ENCODE results near the gene FGF3. TPM values are rescaled to one million over a fixed set of nuclear protein-coding genes. Genes with fewer than 3 reads are reported as not detected.

FGF3 gene
- total and polyA plus RNA-seq, 4 donors: not detected

DNA sequence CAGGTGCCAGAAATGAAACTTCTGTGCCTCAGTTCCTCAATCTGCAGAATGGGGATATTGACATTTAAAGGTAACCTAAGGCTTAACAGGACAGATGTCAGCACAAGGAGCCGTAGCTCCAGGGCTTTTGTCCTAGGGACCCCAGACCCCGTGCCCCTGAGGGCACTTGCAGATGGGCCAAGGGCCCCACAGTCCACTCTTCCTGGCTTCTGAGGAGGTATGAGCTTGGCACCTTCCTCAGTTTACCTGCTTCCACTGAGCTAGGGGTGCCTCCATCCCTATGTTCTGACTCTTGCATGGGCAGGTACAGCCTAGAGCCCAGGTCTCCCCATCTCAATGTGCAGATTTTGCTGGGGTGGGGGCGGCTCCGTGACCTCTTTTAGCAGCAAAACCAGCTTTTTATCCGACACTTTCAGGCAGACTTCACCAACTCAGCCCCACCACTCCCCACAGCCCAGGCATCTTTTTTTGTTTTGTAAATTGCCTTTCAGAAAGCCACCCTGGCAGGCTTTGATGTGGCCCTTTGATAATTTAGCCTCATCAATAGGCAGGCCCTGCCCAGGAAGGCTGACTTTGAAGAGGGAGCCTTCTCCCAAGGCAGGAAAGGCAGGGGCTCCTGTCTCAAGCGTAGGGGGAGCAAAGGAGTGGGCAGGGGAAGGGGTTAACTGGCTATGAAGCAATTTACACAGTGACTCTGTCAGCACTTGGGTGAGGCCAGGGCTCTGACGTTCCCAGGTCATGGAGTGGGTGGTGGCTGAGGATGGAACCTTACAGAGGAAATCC, 23.7 kb upstream of the FGF3 start:
- Histone ChIP-seq H3K4me1 (ENCODE audit: control insufficient read depth in 5 of 5, insufficient read depth in 5 of 5, low read length in 5 of 5) (no peaks in the 10 kb centered on the region), H3K9ac (ENCODE audit: insufficient read depth in 1 of 2, low read length in 2 of 2) (no peak overlapping the region), H3K4me3 (no peak overlapping the region), H3K9me3 (ENCODE audit: control insufficient read depth in 4 of 4, insufficient read depth in 3 of 4, low read length in 3 of 4) (peaks cover 0 to 10% (median 0%) of the 10 kb centered on the region in 4 donors), H3K36me3 (ENCODE audit: control insufficient read depth in 4 of 4, insufficient read depth in 4 of 4, low read length in 4 of 4) (no peaks in the 10 kb centered on the region), H3K27ac (ENCODE audit: low read depth in 1 of 2, low read length in 1 of 2) (no peak overlapping the region), H3K27me3 (ENCODE audit: control insufficient read depth in 3 of 3, insufficient read depth in 3 of 3, low read length in 2 of 3) (peaks cover 3 to 10% (median 10%) of the 10 kb centered on the region in 3 donors)
- ATAC-seq (ENCODE audit: insufficient read depth, low FRiP score): no peak
- WGBS, 2 donors: 56 to 57% methylated on average over 7 of the region's 7 CpGs
- DNase-seq: no peak
- TF ChIP-seq, protein P1, sequence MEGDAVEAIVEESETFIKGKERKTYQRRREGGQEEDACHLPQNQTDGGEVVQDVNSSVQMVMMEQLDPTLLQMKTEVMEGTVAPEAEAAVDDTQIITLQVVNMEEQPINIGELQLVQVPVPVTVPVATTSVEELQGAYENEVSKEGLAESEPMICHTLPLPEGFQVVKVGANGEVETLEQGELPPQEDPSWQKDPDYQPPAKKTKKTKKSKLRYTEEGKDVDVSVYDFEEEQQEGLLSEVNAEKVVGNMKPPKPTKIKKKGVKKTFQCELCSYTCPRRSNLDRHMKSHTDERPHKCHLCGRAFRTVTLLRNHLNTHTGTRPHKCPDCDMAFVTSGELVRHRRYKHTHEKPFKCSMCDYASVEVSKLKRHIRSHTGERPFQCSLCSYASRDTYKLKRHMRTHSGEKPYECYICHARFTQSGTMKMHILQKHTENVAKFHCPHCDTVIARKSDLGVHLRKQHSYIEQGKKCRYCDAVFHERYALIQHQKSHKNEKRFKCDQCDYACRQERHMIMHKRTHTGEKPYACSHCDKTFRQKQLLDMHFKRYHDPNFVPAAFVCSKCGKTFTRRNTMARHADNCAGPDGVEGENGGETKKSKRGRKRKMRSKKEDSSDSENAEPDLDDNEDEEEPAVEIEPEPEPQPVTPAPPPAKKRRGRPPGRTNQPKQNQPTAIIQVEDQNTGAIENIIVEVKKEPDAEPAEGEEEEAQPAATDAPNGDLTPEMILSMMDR (IDR thresholded peaks at IDR 0.05; ENCODE audit: control extremely low read depth, extremely low read depth): no peak

- H3K9ac ChIP-seq (ENCODE audit: insufficient read depth in 1 of 2, low read length in 2 of 2): no peak overlapping the region
- no peaks in the 10 kb centered on the region for H3K36me3 ChIP-seq (ENCODE audit: control insufficient read depth in 4 of 4, insufficient read depth in 4 of 4, low read length in 4 of 4)
- H3K9me3 ChIP-seq (ENCODE audit: control insufficient read depth in 4 of 4, insufficient read depth in 3 of 4, low read length in 3 of 4): peaks cover 0 to 10% (median 0%) of the 10 kb centered on the region in 4 donors
- H3K4me1 ChIP-seq (ENCODE audit: control insufficient read depth in 5 of 5, insufficient read depth in 5 of 5, low read length in 5 of 5): no peaks in the 10 kb centered on the region
- WGBS, 2 donors: 64 to 66% methylated on average over 13 of the region's 13 CpGs
- no peak for ATAC-seq (ENCODE audit: insufficient read depth, low FRiP score)
- H3K27ac ChIP-seq (ENCODE audit: low read depth in 1 of 2, low read length in 1 of 2): no peak overlapping the region
- no peak for DNase-seq
- TF ChIP-seq, protein P1 (IDR thresholded peaks at IDR 0.05; ENCODE audit: control extremely low read depth, extremely low read depth): no peak
- H3K27me3 ChIP-seq (ENCODE audit: control insufficient read depth in 3 of 3, insufficient read depth in 3 of 3, low read length in 2 of 3): peaks cover 3 to 10% (median 10%) of the 10 kb centered on the region in 3 donors
- no peak overlapping the region for H3K4me3 ChIP-seq
Measured at GRCh38 chr11:69841859-69842698, 22.9 kb upstream of the FGF3 start.

- Histone ChIP-seq H3K27me3 (ENCODE audit: control insufficient read depth in 3 of 3, insufficient read depth in 3 of 3, low read length in 2 of 3) (peaks cover 3 to 10% (median 10%) of the 10 kb centered on the region in 3 donors), H3K4me1 (ENCODE audit: control insufficient read depth in 5 of 5, insufficient read depth in 5 of 5, low read length in 5 of 5) (no peaks in the 10 kb centered on the region), H3K9me3 (ENCODE audit: control insufficient read depth in 4 of 4, insufficient read depth in 3 of 4, low read length in 3 of 4) (peaks cover 0 to 10% (median 0%) of the 10 kb centered on the region in 4 donors), H3K36me3 (ENCODE audit: control insufficient read depth in 4 of 4, insufficient read depth in 4 of 4, low read length in 4 of 4) (no peaks in the 10 kb centered on the region), H3K4me3 (no peak overlapping the region), H3K27ac (ENCODE audit: low read depth in 1 of 2, low read length in 1 of 2) (no peak overlapping the region), H3K9ac (ENCODE audit: insufficient read depth in 1 of 2, low read length in 2 of 2) (no peak overlapping the region)
- no peak for DNase-seq
- TF ChIP-seq, protein P1 (IDR thresholded peaks at IDR 0.05; ENCODE audit: control extremely low read depth, extremely low read depth): no peak
- 60 to 88% methylated on average over 4 of the region's 4 CpGs for WGBS, 2 donors
- ATAC-seq (ENCODE audit: insufficient read depth, low FRiP score): no peak
Measured at GRCh38 chr11:69841170-69841858, 22.1 kb upstream of the FGF3 start.
